Transverse colon (tissue), 4 donors: ENCODE results near the gene ACP7. TPM values are rescaled to one million over a fixed set of nuclear protein-coding genes. Genes with fewer than 3 reads are reported as not detected.
A peak's percentile ranks its signal among the peaks of the same experiment; 100 is the strongest.

Source experiments
- DNase-seq: peaks from one replicate; pipeline ENCODE4 v3.0.0-alpha.2; 2019
- H3K27ac ChIP-seq, 4 donors: fragments of 200-600 bp; sonication (generic); 2 replicates each; pipeline ENCODE4 v1.5.1; 2016 to 2018; ENCODE audit warnings: inconsistent platforms in 4 of 4
- H3K27me3 ChIP-seq: fragments of 200-600 bp; sonication (generic); 2 replicates; pipeline ENCODE4 v1.5.1; 2017; ENCODE audit warnings: inconsistent platforms
- H3K36me3 ChIP-seq, 4 donors: fragments of 200-600 bp; sonication (generic); 2 replicates each; pipeline ENCODE4 v1.5.1; 2017 to 2019; ENCODE audit warnings: inconsistent platforms in 4 of 4
- H3K4me1 ChIP-seq, 4 donors: fragments of 200-600 bp; sonication (generic); 2 replicates each; pipeline ENCODE4 v1.5.1; 2017 to 2020; ENCODE audit warnings: inconsistent platforms in 4 of 4
- H3K4me3 ChIP-seq, 4 donors: fragments of 200-600 bp; sonication (generic); 1 replicate in 1 of 4; 2 replicates in 3 of 4; pipeline versions ENCODE4 v1.5.1 to v1.6.1; 2017 to 2019; ENCODE audit warnings: inconsistent platforms in 4 of 4
- H3K9me3 ChIP-seq, 2 donors: fragments of 200-600 bp; sonication (generic); 2 replicates each; pipeline ENCODE4 v1.5.1; 2017 to 2019; ENCODE audit warnings: inconsistent platforms in 2 of 2
- CTCF ChIP-seq, 5 experiments: fragments of 200-600 bp in 3 of 5; fragments of 450-650 bp in 2 of 5; sonication (generic) in 3 of 5; IDR thresholded peaks; 1 replicate in 2 of 5; 2 replicates in 3 of 5; pipeline ENCODE4 v1.5.1; 2016 to 2017; ENCODE audit warnings: antibody characterized with exemption in 5 of 5, inconsistent platforms in 3 of 5, mild to moderate bottlenecking in 2 of 5, moderate library complexity in 1 of 5
- EP300 ChIP-seq: sonication (generic); formaldehyde crosslinking; IDR thresholded peaks from one replicate; pipeline ENCODE4 v1.6.1; 2017; ENCODE audit warnings: antibody characterized with exemption, low read depth
- POLR2A ChIP-seq: fragments of 450-650 bp; IDR thresholded peaks from one replicate; pipeline ENCODE4 v1.6.1; 2016; ENCODE audit warnings: antibody characterized with exemption, mild to moderate bottlenecking, moderate library complexity
- POLR2AphosphoS5 ChIP-seq, 3 donors: sonication (generic); formaldehyde crosslinking; IDR thresholded peaks; one replicate each; pipeline ENCODE4 v1.6.1; 2016; ENCODE audit warnings: antibody characterized with exemption in 3 of 3
- WGBS, 2 donors: methylation state at CpG; one replicate each; pipeline ENCODE4 v1.1.5; 2018; ENCODE audit warnings: low coverage in 1 of 2; 5-methylcytosine and 5-hydroxymethylcytosine counted together
- in situ Hi-C, 4 donors: fragments of 200-750 bp; cut with MboI; loops; one replicate each; pipeline versions ENCODE4 v1.15.0 to v1.15.1; 2017; ENCODE audit warnings: low sequenced_read_pairs in 3 of 4, low pct_ligation_motif_present in 1 of 4, low pct_unique_long_range_greater_than_20kb in 1 of 4
- intact Hi-C: fragments of 100-400 bp; cut with DNase I; formaldehyde crosslinking; loops from one replicate; pipeline ENCODE4 v1.15.1; 2023; ENCODE audit warnings: low total_unique reads
- total RNA-seq, 4 donors: library from RNA; depleted of rRNA; stranded (reverse); fragments of >200 nt; gene quantifications; one replicate each; pipeline ENCODE4 v1.1.0, GENCODE V29; 2016

ACP7 gene
- total RNA-seq, result not detected

GRCh38 chr19:39083983-39084731, at the start of gene ACP7:
Gene ACP7 (plus strand): TSS chr19:39084368. CDS start chr19:39085270, 902 bp downstream.
- TF ChIP-seq POLR2A, result no peak
- TF ChIP-seq EP300, result no peak
- no peak for TF ChIP-seq CTCF (IDR thresholded peaks at IDR 0.05)
- no peak for TF ChIP-seq POLR2AphosphoS5 (IDR thresholded peaks at IDR 0.05)
- no peaks in the 10 kb centered on the region for H3K9me3 ChIP-seq
- H3K27ac ChIP-seq, result no peak within 1 kb of the TSS
- 7 to 37% methylated on average over 6 to 36 of the region's 54 CpGs for WGBS, 2 donors
- DNase-seq, result no peak
- in situ Hi-C loops, result no loop called here
- H3K4me3 ChIP-seq, result peak within 1 kb of the TSS in 1 of 4 donors; percentile 18
- H3K36me3 ChIP-seq, result no peaks in the 10 kb centered on the region
- H3K27me3 ChIP-seq, result peaks cover 85% of the 10 kb centered on the region
- peaks cover 0 to 13% (median 5%) of the 10 kb centered on the region in 4 donors for H3K4me1 ChIP-seq
- intact Hi-C loops, result no loop called here

DNA sequence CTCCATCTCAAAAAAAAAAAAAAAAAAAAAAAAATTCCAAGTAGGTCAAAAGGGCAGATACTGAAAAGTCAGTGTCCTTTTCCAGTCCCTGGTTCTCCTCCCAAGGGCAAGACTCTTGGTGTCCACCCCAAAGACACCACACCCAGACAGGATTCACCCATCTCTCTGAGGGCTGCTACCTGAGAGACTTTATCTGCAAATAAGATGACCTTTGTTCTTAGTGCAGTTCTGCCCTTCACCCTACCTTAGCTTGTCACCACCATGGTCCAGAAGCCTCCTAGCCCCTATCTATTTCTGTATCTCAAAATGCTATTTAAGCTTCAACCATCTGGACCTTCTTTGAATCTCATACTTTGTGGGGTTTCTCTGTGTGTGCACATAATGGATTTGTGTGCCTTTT, 47.6 kb upstream of the ACP7 start:
- H3K9me3 ChIP-seq, result no peaks in the 10 kb centered on the region
- TF ChIP-seq POLR2AphosphoS5 (IDR thresholded peaks at IDR 0.05) (no peak), CTCF (IDR thresholded peaks at IDR 0.05) (no peak), EP300 (no peak), POLR2A (no peak)
- H3K4me3 ChIP-seq, result no peak overlapping the region
- intact Hi-C loops, result no loop called here
- H3K27me3 ChIP-seq, result peaks cover 44% of the 10 kb centered on the region
- no peak overlapping the region for H3K27ac ChIP-seq
- H3K36me3 ChIP-seq, result no peaks in the 10 kb centered on the region
- in situ Hi-C loops, result no loop called here
- DNase-seq, result no peak
- peaks cover 0 to 16% (median 10%) of the 10 kb centered on the region in 4 donors for H3K4me1 ChIP-seq

DNA sequence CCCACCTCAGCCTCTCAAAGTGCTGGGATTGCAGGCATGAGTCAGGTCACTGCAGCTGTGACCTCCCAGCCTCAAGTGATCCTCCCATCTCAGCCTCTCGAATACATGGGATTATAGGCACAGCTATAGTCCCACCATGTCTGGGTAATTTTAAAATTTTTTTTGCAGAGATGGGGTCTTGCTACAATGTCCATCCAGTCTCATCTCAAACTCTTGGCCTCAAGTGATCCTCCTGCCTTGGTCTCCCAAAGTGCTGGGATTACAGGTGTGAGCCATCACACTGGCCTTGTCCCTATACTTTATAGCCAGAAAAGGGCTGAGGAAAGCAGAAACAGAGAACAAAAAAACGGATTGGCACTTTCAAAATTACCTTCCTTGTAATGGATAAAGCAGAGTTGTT, 47.0 kb upstream of the ACP7 start:
- in situ Hi-C loops, result no loop called here
- no peaks in the 10 kb centered on the region for H3K9me3 ChIP-seq
- no peak for DNase-seq
- TF ChIP-seq POLR2A, result no peak
- TF ChIP-seq EP300, result no peak
- TF ChIP-seq CTCF (IDR thresholded peaks at IDR 0.05), result no peak
- TF ChIP-seq POLR2AphosphoS5 (IDR thresholded peaks at IDR 0.05), result no peak
- no peak overlapping the region for H3K4me3 ChIP-seq
- WGBS, 2 donors, result 35 to 58% methylated on average over 2 of the region's 2 CpGs
- no peaks in the 10 kb centered on the region for H3K36me3 ChIP-seq
- peaks cover 0 to 10% (median 4%) of the 10 kb centered on the region in 4 donors for H3K4me1 ChIP-seq
- intact Hi-C loops, result no loop called here
- H3K27ac ChIP-seq, result no peak overlapping the region
- H3K27me3 ChIP-seq, result peaks cover 38% of the 10 kb centered on the region

GRCh38 chr19:39038098-39038497, 46.1 kb upstream of the ACP7 start:
- Histone ChIP-seq H3K36me3 (no peaks in the 10 kb centered on the region), H3K4me1 (peaks cover 0 to 1% (median 0%) of the 10 kb centered on the region in 4 donors), H3K27me3 (peaks cover 29% of the 10 kb centered on the region), H3K4me3 (no peak overlapping the region), H3K9me3 (no peaks in the 10 kb centered on the region), H3K27ac (no peak overlapping the region)
- intact Hi-C loops, result no loop called here
- DNase-seq, result peak; percentile 9
- 10% methylated on average over 9 of the region's 9 CpGs; no CpG with 5 or more reads in 1 of the 2 donors for WGBS, 2 donors
- TF ChIP-seq POLR2AphosphoS5 (IDR thresholded peaks at IDR 0.05), result no peak
- TF ChIP-seq CTCF (IDR thresholded peaks at IDR 0.05), result no peak
- TF ChIP-seq EP300, result no peak
- no peak for TF ChIP-seq POLR2A
- in situ Hi-C loops, result no loop called here
